HG03442 (cell line): Measurements from ENCODE around the gene CDS1.
"Not testable (repeated sequence)": the region's sequence is repeated elsewhere in the genome, so short reads cannot be mapped to it uniquely, and the experiment has no call there.

ENCODE experiments used
- ATAC-seq: cut with Tn5 transposase; IDR thresholded peaks from one replicate; pipeline ENCODE4 v1.9.1; 2021; ENCODE audit warnings: mild to moderate bottlenecking, moderate library complexity; ENCODE audit not compliant: unreplicated experiment

Gene CDS1

DNA sequence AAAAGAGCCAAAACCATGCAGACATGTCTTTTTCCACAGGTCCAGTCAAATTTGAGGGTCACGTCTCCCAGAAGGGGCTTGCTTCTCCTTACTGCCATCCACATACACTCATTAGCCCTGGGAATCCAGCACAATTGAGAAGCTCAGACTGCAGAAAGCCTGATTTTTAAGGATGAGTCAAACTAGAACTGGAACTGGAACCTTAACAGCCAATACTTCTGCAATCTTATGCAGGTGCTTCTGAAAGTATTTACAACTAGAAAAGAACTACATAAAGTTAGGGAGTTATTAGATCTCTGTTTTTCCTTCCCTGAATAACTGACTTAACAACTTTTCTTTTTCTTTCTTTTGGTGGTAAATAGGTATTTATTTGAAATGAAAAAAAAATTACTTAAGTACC lies 86.3 kb downstream of the CDS1 start:
- ATAC-seq: no peak

DNA sequence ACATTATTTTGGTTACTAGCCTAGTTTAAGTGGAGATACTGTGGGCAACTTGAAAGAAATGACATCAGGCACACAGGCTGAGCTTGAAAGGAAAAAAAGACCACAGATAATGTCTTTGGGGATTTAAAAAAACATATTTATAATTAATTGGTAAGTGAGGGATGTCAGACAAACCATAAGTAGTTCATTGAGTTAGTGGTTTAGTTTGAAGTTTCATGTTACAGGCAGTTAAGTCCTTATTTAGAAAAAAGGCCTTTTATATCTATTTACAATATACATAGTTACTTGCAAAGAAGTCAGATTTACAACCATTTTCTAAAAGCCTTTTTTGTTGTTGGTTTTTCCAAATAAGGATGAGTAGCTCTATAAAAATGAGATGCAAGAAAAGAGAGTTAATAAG lies 89.2 kb downstream of the CDS1 start:
- ATAC-seq: no peak

DNA sequence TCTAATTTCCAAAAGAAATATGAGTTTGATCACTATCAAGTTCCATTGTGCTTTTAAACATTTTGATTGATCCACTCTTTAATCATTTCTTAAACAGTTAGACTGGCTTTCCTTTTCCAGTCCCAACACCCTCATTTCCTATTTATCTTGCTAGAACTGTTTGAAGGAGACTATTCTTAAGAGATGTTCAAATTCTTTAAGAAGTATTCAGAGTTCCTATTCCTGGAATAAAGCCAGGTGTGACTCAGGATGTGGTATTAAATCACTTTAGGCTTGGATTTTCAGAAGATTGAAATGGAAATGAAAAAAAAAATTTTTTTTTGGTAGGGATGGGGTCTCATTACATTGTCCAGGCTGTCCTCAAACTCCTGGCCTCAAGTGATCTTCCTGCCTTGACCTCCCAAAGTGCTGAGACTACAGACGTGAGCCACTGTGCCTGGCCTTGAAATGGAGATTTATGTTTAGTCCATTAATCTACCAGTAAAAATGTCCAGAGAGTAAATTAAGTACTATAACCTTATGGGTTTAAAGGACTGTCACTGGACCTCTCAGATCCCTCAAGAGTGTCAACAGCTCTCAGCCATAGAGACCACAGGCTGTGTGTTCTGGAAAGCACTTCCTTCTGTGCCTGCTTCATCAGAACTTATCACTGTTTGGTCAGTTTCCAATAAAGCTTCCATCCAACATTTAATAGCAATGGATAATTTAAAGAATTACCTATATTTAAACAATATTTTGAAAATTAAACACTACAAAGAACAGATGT lies 90.7 kb downstream of the CDS1 start:
- no peak for ATAC-seq

DNA sequence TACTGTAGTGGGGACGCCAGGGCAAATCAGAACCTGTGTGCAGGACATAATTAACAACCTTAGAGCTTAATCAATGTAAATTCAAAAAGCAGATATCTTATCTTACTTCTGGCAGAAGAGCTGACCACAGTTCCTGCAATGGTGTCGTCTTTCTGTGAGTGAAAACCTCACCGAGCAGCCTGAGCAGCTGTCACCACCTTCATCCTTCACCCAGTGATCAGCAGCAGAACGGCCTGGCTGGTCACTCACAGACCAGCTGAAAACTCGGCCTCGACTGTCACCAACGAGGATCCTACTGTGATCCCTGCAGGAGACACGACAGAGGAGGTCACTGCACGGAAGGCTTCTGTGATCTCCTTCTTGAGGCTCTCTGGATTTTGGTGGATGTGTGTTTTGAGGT lies 94.2 kb downstream of the CDS1 start:
- ATAC-seq: no peak

DNA sequence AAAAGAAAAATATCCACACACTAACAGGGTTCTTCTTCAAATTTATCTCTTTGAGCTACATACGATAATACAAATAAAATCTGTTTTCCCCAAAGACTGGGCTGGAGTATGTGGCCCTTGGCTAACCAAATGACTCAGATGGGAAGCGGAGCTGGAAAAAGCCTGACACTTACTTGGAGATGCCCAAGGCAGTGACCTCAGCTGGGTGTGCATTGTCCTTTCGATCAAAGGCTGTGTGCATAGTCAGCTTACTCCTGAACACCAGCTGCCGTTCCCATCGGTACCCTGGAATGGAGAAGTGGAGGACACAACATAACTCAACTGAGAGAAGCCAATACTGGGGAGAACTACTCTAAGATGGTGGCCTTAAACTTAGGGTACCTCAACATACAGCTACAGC lies 95.1 kb downstream of the CDS1 start:
- no peak for ATAC-seq

DNA sequence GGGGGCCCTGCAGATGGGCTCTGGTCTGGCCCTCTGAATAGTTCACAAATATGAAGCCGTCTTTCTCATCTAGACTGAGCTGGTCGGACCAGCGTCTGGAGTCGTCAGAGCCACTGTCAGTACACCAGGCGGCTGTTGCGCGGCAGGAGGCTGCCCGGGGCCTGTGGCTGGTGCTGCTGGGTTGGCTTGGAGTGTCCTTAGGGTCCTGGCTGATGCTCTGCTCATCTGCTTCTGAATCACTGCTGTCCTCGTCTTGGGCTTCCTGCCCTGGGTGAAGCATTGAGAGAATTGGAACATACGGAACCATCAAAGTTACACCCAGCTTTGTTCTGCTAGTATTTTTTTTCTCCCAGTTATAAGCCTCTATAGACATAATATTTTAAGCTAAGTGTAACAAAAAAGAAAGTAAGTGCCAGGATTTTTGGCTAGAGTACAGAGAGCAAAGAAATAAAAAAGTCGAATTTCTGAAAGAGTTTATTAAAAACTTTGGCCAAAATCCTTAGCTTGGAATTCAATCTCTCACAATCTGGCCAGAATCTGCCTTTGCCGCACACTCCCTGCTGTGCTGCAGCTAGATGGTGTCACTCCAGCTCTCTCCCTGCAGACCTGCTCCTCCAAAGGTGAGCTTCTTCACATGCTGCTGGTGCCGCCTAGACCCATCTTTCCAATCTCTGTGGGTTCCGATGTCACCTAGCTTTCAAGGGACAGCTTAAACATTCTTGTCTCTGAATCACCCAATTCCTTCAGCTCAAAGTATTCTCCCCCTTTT lies 96.2 kb downstream of the CDS1 start:
- no peak for ATAC-seq

DNA sequence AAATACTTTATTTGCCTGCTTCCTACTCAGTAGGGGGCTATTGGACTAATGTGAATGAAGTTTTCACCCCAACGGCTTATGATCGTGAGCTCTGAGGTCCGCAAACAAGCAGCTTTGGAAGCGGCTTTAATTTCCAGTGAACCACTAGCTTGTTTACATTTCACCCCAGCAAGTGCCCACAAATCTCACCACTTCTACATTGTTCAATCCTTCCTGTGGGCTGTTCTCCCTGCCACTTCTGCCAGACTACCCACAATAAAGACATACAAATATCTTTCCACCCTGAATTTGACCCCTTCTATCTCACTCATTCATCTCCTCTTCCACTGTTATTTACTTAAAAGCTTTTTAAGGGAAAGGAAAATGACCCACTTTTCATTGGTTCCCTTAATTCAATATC lies 98.0 kb downstream of the CDS1 start:
- ATAC-seq: no peak

DNA sequence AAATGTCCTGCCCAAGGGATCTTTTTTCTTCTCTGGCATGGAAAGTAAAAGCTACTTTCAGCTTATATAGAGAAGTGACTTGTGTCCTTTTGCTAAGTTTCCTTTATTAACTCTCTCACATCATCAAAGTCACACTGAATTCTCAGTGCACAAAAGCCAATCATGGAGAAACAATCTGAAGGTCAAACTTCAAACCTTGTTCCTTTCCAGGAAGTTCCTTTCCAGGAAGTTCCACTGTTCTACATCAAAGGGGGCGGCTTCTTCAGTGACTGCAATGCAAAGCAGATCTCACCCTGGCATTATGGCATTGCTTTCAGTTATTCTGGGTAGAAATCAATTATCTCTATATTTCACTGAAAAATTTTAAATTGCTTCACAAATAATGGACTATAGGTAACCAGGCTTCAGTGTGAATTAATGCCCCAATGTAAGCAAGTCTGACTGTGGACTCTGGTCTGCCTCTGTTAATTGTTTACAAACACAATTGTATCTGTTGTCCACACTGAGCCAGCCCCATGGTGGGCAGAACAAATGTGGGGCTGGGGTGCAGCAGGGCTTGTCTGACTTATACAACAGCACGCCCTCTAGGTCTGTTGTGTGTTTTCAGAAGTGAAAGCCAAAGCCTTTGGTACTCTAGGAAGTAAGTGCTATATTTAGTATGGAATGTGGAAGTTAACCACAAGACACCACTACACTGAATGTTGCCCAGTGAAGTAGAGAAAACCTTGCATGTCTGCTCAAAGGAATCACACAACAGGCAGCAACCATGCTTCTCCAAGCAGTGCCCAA lies 98.8 kb downstream of the CDS1 start:
- ATAC-seq: no peak

DNA sequence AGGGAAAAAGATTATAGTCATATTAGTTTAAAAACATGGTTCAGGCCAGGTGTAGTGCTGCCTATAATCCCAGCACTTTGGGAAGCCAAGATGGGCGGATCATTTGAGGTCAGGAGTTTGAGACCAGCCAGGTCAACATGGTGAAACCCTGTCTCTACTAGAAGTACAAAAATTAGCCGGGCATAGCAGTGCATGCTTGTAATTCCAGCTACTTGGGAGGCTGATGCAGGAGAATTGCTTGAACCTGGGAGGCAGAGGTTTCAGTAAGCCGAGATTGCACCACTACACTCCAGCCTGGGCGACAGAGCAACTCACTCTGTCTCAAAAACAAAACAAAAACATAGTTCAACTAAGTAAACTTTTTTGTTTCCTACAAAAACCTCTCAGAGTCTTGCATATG lies 99.7 kb downstream of the CDS1 start:
- ATAC-seq: not testable (repeated sequence)

DNA sequence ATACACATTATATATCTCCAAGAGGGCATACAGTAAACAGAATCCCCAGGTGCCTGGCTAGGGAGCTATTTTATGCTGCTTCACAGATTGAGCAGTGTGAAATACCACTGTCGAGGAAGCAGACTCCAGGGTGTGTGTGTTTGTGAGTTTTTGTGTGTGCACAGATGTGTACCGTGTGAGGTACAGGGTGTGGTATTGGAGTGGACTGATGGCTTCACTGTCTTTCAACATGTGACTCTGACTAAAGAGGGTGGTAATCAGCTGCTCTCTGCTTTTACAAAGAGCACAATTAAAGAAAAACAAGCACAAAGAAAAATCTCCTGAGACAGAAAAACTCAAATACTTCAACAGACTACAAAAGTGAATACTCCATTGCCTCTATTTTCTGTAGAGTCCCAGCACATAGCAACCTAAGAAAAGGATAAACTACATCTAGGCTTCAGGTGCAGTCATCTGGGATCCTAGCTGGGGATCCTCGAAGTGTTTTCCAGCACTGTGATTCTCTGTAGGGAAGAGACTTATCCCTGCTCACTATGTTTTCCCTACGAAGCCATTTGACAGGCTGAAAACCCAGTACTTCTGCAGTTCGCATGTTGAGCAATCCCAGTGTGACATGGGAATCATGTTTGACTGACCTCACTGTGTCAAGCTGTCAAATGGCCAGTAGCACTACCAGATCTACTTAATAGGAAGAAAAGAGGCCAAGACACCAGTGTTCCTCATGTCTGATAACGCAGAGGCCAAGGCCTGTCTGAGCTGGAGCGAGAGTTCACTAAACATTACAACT lies 100.3 kb downstream of the CDS1 start:
- no peak for ATAC-seq

DNA sequence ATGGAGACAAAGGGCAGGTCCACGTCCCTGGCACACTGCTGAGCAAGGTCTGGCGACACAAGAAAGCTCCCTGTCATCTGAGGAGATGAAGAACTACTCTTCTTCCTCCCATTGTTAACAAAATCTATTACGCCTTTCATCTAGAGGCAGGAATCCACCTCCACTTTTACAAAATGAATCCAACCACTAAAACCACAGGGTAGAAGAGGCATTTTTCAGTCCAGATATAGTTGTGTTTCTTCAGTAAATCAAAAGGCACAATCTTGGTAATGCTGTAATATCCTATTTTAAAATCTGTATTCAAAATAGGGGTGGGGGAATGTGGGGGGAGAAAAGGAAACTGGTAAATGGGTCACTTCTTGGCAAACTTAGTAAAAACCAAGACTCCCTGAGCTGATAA lies 101.4 kb downstream of the CDS1 start:
- no peak for ATAC-seq

DNA sequence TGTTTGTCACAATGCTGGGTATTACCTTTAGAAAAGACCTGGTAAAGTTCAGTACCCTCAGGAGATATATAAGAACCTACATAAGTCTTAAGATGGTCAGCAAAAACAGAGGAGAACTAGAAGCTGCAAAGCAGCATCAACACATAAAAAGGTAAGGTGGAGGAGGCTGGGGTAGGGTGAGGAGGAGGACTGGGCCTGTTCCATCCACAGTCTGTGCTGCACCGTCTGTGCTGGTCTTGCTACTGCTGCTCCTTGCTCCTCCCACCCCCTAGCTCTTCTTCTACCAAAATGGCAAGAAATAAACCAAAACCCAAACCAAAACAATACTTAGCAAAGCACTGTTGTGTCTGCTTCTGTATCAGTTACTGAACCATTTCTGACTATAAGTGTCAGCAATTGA lies 102.2 kb downstream of the CDS1 start:
- no peak for ATAC-seq

DNA sequence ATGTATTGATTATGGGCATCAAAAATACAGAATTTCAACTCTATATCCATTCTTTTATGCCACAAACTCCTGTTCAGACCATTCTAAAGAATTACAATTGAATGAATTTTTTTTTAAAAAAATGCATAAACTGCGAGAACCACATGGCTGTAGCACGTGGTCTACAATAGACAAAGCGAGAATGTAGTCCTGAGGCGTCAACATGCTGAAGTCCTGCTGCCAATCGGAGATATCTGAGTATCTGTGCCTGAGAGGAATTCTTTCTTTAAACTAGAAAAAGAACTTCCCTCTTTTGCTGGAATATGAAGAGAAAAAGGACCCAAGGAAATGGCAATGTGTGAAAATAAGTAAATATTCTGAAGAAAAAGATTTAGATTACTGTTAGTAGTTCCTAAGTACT lies 105.7 kb downstream of the CDS1 start:
- ATAC-seq: no peak

DNA sequence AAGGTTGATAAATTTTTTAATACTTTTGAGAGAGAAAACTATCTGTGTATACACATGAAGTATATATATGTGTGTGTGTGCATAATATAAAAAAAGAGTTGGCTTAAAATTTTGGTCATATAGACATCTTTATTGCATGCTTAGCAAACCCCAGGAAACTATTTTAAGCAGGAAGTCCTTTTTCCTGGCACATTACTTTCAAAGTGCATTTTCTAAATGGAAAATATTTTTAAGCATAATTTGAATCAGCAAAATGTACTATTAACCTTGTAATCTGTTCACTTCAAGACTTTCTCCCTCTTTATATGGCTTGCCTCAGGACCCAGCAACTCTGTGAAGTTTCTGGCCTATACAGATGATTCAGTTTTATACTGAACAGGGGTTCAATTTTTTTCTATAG lies 106.3 kb downstream of the CDS1 start:
- ATAC-seq: no peak

DNA sequence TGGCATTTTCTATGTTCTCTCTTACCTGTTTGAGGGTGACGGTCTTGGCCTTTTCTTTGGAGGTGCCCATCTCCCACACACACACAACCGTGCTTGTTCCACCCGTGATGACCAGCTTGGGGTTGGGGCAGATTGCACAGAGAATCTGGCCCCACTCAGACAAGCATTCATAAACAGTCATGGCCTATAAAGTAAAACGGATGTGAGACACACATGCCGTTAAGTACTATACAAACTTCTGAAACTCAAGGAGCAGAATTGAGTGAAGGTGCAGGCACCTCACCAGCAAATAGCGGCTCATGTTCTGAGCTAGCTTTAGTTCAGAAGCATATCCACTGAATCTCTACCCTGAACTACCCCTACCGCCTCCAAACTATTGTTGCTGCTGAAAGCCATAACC lies 107.6 kb downstream of the CDS1 start:
- ATAC-seq: no peak

DNA sequence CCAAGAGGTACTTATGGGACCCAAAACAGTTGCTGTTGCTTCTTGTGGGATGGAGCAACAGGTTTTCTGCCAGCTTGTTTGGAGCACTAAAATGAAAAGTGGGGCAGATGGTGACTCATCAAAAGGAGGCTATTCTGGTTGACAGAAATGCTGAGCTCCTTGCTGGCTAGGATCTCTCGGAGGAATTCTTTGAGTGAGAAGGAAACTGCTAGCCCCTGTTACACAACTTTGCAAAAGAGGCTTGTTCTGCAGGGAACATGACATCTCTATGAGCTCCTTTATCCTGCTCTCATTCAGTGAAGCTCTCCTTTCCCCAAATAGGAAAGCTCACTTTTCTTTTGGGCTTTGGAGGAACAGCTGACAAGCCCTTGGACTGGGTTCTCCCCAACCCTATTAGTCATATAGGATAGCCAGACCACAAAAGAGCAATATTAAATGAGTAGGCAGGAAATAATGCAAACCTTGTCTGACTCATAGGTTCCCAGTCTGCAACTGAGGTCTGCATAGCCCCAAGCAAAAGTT lies 108.3 kb downstream of the CDS1 start:
- no peak for ATAC-seq

DNA sequence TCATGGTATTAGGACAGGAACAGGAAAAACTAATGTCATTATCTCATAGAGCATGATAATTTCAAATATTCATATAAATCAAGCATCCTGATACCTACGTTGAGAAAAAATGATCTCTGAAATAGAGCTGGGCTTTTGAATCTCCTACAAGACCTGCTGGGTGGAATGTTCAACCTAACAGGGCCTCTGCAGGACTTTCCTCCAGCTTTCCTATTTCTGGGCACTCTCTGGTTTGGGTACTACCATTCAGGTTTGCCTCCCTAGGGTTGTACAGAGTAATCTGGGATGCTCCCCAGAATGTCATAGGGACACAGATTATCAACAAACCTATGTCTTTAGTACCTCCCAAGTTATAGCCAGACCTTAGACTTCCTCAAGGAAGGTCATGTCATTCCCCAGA lies 108.9 kb downstream of the CDS1 start:
- no peak for ATAC-seq

DNA sequence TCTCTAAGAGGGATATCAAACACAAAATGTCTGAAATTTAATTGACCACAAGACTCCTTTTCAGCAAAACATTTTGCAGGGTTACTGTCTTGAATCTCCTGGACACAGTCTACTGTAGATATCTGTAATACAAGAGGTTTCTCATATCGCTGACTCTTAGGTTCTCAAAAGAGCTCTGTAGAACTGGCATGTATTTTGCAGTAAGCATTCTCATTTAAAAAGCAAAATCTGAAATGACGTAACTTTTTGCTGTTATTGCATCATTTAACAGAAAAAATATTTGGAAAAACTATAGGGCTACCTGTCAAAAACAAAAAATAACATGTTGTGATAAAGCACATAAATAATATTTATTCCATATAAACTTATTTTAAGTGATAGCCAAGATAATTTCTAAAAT lies 114.2 kb downstream of the CDS1 start:
- no peak for ATAC-seq

DNA sequence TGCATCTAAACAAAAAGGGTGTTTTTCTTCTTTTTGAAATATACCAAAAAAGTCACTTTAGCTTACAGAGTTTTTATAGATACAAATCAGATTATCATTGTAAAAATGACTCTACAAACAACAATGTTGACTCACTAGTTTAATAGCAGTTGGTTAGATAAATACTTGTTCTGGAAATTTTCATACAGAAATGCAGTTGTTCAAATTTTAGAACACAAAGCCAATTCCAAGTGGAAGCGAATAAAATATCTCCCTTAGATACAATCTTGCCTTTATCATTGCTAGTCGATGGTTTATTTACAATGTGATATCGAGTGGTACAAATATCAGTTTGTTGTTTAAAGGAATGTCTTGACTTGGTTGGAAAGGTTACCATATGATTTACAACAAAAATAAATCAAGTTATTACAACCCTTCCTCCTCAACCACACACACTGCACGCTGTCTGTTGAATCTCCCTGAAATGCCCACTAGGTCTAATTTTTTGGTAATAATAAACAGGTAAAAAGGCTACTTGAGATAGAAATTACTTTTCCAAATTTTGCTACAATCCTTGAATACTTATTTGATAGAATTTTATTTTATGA lies 114.8 kb downstream of the CDS1 start:
- no peak for ATAC-seq

DNA sequence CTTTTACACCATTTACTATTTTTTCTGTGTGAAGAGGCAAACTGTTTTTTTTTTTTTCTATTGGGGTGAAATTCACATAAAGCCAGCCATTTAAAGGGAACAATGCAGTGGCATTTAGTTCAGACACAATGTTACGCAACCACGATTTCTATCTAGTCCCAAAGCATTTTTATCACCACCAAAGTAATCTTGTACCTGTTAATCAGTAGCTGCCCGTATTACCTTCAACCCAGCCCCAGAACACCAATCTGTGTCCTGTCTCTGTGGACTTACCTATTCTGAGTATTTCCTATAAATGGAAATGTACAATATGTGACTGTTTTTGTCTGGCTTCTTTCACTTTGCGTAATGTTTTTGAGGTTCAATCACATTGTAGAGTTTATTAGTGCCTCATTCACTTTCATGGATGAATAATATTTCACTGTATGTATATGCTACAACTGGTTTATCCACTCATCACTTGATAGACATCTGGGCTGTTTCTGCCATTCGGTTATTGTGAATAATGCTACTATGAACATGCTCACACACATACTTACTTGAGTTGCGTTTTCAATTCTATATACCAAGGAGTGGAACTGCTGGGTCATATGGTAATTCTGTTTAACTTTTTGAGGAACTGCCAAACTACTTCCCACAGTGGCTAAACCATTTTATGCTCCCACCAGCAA lies 116.2 kb downstream of the CDS1 start:
- no peak for ATAC-seq
